ENCODE data around the gene CSRNP3. TPM values are rescaled to one million over a fixed set of nuclear protein-coding genes. Genes with fewer than 3 reads are reported as not detected.

Gene CSRNP3
- total RNA-seq, 4 donors from 2014 or later = 1.3 to 5.5 (median 2.6) TPM

DNA sequence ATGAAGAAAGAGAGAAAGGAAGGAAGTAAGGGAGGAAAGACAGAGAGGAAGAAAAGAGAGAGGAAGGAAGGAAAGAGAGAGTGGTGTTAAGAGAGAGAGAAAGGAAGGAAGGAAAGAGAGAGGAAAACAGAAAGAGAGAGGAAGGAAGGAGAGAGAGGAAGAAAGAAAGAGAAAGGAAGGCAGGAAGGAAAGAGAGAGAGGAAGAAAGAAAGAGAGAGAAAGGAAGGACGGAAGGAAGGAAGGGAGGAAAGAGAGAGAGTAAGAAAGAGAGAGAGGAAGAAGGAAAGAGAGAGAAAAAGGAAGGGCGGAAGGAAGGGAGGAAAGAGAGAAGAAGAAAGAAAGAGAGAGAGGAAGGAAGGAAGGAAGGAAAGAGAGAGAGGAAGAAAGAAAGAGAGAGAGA lies 197.1 kb downstream of the CSRNP3 start:
- H3K4me3 ChIP-seq = no peak overlapping the region
- no peaks in the 10 kb centered on the region for H3K4me1 ChIP-seq
- H3K27ac ChIP-seq = no peak overlapping the region
- 93 to 97% methylated on average over 1 to 2 of the region's 2 CpGs for WGBS, 2 donors
- H3K9me3 ChIP-seq = no peaks in the 10 kb centered on the region
- TF ChIP-seq POLR2A (IDR thresholded peaks at IDR 0.05) (no peak), EP300 (IDR thresholded peaks at IDR 0.05) (no peak)
- TF ChIP-seq, protein P1, sequence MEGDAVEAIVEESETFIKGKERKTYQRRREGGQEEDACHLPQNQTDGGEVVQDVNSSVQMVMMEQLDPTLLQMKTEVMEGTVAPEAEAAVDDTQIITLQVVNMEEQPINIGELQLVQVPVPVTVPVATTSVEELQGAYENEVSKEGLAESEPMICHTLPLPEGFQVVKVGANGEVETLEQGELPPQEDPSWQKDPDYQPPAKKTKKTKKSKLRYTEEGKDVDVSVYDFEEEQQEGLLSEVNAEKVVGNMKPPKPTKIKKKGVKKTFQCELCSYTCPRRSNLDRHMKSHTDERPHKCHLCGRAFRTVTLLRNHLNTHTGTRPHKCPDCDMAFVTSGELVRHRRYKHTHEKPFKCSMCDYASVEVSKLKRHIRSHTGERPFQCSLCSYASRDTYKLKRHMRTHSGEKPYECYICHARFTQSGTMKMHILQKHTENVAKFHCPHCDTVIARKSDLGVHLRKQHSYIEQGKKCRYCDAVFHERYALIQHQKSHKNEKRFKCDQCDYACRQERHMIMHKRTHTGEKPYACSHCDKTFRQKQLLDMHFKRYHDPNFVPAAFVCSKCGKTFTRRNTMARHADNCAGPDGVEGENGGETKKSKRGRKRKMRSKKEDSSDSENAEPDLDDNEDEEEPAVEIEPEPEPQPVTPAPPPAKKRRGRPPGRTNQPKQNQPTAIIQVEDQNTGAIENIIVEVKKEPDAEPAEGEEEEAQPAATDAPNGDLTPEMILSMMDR (IDR thresholded peaks at IDR 0.05) = no peak
- H3K27me3 ChIP-seq = no peaks in the 10 kb centered on the region
- no peak for DNase-seq (ENCODE audit: low spot score in 2 of 2)
- H3K36me3 ChIP-seq = no peaks in the 10 kb centered on the region

DNA sequence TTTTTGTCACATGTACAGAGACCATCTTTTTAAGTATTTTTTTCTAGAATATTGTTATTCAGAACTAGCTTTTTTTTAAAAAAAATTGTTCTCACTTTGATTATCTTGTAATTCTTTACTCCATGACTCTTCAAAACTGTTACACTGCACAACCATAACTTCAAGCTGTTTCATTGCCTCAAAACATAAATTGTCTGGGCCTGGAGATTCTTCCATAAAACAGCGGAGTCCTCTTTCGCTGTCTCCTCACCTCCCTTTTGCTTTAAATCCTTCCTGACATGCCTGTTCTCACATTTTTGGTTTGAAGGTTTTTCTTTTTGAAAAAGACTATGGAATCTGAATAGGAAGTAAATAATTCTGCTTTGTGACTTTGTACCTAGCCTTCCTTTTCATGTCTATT lies 197.9 kb downstream of the CSRNP3 start:
- Histone ChIP-seq H3K27me3 (no peaks in the 10 kb centered on the region), H3K4me1 (no peaks in the 10 kb centered on the region), H3K27ac (no peak overlapping the region), H3K4me3 (no peak overlapping the region), H3K36me3 (no peaks in the 10 kb centered on the region), H3K9me3 (no peaks in the 10 kb centered on the region)
- TF ChIP-seq, protein P1 (IDR thresholded peaks at IDR 0.05) = no peak
- TF ChIP-seq EP300 (IDR thresholded peaks at IDR 0.05) (no peak), POLR2A (IDR thresholded peaks at IDR 0.05) (no peak)
- WGBS, 2 donors = 49 to 50% methylated on average over 2 of the region's 2 CpGs
- no peak for DNase-seq (ENCODE audit: low spot score in 2 of 2)

DNA sequence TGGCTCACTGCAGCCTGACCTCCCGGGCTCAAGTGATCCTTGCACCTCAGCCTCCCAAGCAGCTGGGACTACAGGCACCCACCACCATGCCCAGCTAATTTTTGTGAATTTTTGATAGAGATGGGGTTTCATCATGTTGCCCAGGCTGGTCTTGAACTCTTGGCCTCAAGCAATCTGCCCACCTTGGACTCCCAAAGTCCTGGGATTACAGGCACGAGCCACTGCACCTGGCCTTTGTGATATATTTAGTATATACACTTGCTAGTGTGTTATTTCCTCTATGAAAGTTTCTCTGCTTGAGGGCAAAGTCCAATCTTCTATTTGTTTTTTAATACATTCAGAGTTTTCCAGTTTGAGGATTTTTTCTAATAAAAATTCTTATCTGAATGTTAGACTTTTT lies 205.3 kb downstream of the CSRNP3 start:
- peaks cover 0 to 4% (median 0%) of the 10 kb centered on the region in 3 donors for H3K36me3 ChIP-seq
- TF ChIP-seq EP300 (IDR thresholded peaks at IDR 0.05) (no peak), POLR2A (IDR thresholded peaks at IDR 0.05) (no peak)
- TF ChIP-seq, protein P1 (IDR thresholded peaks at IDR 0.05) = no peak
- no peaks in the 10 kb centered on the region for H3K9me3 ChIP-seq
- H3K4me3 ChIP-seq = no peak overlapping the region
- no peaks in the 10 kb centered on the region for H3K27me3 ChIP-seq
- DNase-seq (ENCODE audit: low spot score in 2 of 2) = no peak
- H3K27ac ChIP-seq = no peak overlapping the region
- no peaks in the 10 kb centered on the region for H3K4me1 ChIP-seq
- 84 to 86% methylated on average over 2 of the region's 2 CpGs for WGBS, 2 donors

DNA sequence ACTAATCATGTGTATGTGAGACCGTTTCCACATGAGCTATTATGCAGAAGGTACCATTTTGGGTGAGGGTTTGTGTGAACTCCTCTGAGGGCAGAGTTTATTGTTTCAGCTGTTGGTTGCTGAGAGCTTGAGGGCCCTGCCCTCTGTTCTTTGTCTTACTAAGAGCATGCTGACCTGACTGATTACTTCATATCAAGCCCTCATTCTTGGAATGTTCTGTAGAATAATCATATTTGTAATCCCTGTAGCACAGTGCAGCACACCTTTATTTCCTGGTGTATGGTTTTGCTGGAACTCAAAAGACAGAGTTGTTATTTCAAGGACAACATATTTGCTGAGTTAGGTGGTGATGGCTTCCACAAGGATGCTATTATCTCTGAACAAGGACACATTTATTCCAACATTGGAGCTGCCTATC lies 206.1 kb downstream of the CSRNP3 start:
- TF ChIP-seq, protein P1 (IDR thresholded peaks at IDR 0.05) = no peak
- no peak for TF ChIP-seq EP300 (IDR thresholded peaks at IDR 0.05)
- no peak for TF ChIP-seq POLR2A (IDR thresholded peaks at IDR 0.05)
- Histone ChIP-seq H3K4me3 (no peak overlapping the region), H3K27ac (no peak overlapping the region), H3K9me3 (no peaks in the 10 kb centered on the region), H3K27me3 (no peaks in the 10 kb centered on the region), H3K4me1 (no peaks in the 10 kb centered on the region), H3K36me3 (peaks cover 0 to 4% (median 0%) of the 10 kb centered on the region in 3 donors)
- WGBS, 2 donors = 29 to 30% methylated on average over 1 of the region's 1 CpG
- no peak for DNase-seq (ENCODE audit: low spot score in 2 of 2)

DNA sequence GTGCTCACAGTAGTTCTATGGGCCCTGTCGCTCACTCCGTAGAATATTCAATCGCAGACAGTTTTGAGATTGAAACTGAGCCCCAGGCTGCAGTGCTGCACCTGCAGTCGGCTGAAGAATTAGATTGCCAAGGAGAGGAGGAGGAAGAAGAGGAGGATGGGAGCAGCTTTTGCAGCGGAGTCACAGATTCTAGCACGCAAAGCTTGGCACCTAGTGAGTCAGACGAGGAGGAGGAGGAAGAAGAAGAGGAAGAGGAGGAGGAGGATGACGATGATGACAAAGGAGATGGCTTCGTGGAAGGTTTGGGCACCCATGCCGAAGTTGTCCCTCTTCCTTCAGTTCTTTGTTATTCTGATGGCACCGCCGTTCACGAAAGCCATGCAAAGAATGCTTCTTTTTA lies 209.4 kb downstream of the CSRNP3 start:
- DNase-seq (ENCODE audit: low spot score in 2 of 2) = no peak
- Histone ChIP-seq H3K36me3 (peaks cover 0 to 4% (median 0%) of the 10 kb centered on the region in 3 donors), H3K4me1 (peaks cover 0 to 33% (median 2%) of the 10 kb centered on the region in 4 donors), H3K9me3 (no peaks in the 10 kb centered on the region), H3K27me3 (no peaks in the 10 kb centered on the region), H3K4me3 (no peak overlapping the region), H3K27ac (no peak overlapping the region)
- TF ChIP-seq POLR2A (IDR thresholded peaks at IDR 0.05) (no peak), EP300 (IDR thresholded peaks at IDR 0.05) (no peak)
- TF ChIP-seq, protein P1 (IDR thresholded peaks at IDR 0.05) = no peak
- 76 to 77% methylated on average over 13 of the region's 13 CpGs for WGBS, 2 donors

All from tibial nerve (tissue), 4 donors.